WERI-Rb-1 (cell line): ENCODE data around the gene VN1R5.
"Not testable (repeated sequence)": the region's sequence is repeated elsewhere in the genome, so short reads cannot be mapped to it uniquely, and the experiment has no call there.

ENCODE experiments used
- DNase-seq: peaks from one replicate; pipeline ENCODE4 v3.0.0-alpha.2; 2020
- H3K27ac ChIP-seq: fragments of 250-450 bp; sonication (Bioruptor Pico); 2 replicates; pipeline ENCODE4 v1.5.1; 2020; ENCODE audit warnings: mild to moderate bottlenecking, moderate library complexity
- H3K27me3 ChIP-seq: fragments of 250-450 bp; sonication (Bioruptor Pico); 2 replicates; pipeline ENCODE4 v1.5.1; 2021; ENCODE audit warnings: mild to moderate bottlenecking, low read depth, moderate library complexity; ENCODE audit not compliant: insufficient read depth, severe bottlenecking
- H3K36me3 ChIP-seq: fragments of 250-450 bp; sonication (Bioruptor Pico); 2 replicates; pipeline ENCODE4 v1.5.1; 2020; ENCODE audit warnings: mild to moderate bottlenecking, moderate library complexity
- H3K4me3 ChIP-seq: 2 replicates; pipeline ENCODE4 v1.5.1; 2011; ENCODE audit warnings: low read depth, mild to moderate bottlenecking, control low read depth, low read length
- H3K9me3 ChIP-seq: fragments of 250-450 bp; sonication (Bioruptor Pico); 2 replicates; pipeline ENCODE4 v1.5.1; 2021; ENCODE audit warnings: mild to moderate bottlenecking, moderate library complexity; ENCODE audit not compliant: severe bottlenecking
- CTCF ChIP-seq: IDR thresholded peaks from 2 replicates; pipeline ENCODE4 v1.5.1; 2011; ENCODE audit warnings: low read depth, mild to moderate bottlenecking, control low read depth, inconsistent platforms, low read length

Gene VN1R5

GRCh38 chr1:247255772-247256171, at the start of gene VN1R5:
Gene VN1R5 (plus strand): TSS chr1:247256072.
- H3K36me3 ChIP-seq, DNase-seq, H3K4me3 ChIP-seq, H3K27me3 ChIP-seq, H3K27ac ChIP-seq, H3K9me3 ChIP-seq: not testable (repeated sequence)

GRCh38 chr1:247209396-247209795, 46.5 kb upstream of the VN1R5 start:
- Histone ChIP-seq H3K27ac (no peak overlapping the region), H3K9me3 (no peaks in the 10 kb centered on the region), H3K27me3 (no peaks in the 10 kb centered on the region), H3K4me3 (no peak overlapping the region), H3K36me3 (peaks cover 10% of the 10 kb centered on the region; the same call in 1 of the 2 replicates)
- no peak for DNase-seq
- TF ChIP-seq CTCF: no peak

DNA sequence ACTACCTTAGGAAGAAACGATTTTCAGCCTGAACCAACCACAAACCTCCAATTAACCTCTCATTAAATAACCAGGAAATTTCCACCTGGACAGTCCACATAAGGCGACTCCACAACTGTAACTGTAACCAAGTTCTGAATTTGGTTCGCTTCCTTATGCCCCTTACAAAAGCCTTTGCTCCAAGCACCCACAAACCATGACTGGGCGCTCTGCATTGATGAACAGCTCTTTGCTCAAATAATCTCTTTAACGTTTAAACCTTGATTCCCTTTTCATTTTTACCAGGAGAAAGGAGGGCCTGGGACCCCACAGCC, 45.9 kb upstream of the VN1R5 start:
- TF ChIP-seq CTCF: no peak
- peak overlapping the region; percentile 90 for H3K4me3 ChIP-seq
- no peak for DNase-seq
- peaks cover 10% of the 10 kb centered on the region; the same call in 1 of the 2 replicates for H3K36me3 ChIP-seq
- no peaks in the 10 kb centered on the region for H3K9me3 ChIP-seq
- H3K27ac ChIP-seq: peak overlapping the region; percentile 57
- no peaks in the 10 kb centered on the region for H3K27me3 ChIP-seq

GRCh38 chr1:247210376-247211117, 45.3 kb upstream of the VN1R5 start:
- DNase-seq: peak; percentile 99
- H3K27ac ChIP-seq: peak overlapping the region; percentile 57
- TF ChIP-seq CTCF: 0 out of 2 replicates have a peak, but pooled peaks have one; percentile 0
- no peaks in the 10 kb centered on the region for H3K27me3 ChIP-seq
- H3K9me3 ChIP-seq: no peaks in the 10 kb centered on the region
- peak overlapping the region; percentile 90 for H3K4me3 ChIP-seq
- peaks cover 10% of the 10 kb centered on the region; the same call in 1 of the 2 replicates for H3K36me3 ChIP-seq

DNA sequence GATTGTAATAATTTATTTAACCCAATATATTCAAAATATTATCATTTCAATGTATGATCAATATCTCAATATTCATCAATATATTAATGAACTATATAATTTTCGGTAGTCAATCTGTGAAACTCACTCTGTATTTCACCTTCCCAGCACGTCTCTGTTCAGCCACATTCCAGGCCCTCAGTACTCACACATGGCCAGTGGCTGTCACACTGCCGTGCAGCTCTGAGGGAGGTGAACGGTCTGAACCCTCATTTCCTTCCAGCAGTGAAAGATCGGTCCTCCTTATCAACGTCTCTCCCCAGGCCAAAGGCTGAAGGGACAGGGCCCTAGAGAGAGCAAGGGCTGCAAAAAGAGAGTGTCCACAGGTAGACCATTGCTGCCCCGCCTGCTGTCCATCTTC, 44.5 kb upstream of the VN1R5 start:
- Histone ChIP-seq H3K9me3 (no peaks in the 10 kb centered on the region), H3K27ac (no peak overlapping the region), H3K4me3 (no peak overlapping the region), H3K27me3 (no peaks in the 10 kb centered on the region), H3K36me3 (peaks cover 6% of the 10 kb centered on the region; the same call in 1 of the 2 replicates)
- no peak for DNase-seq
- no peak for TF ChIP-seq CTCF

- H3K9me3 ChIP-seq: no peaks in the 10 kb centered on the region
- H3K36me3 ChIP-seq: peaks cover 4% of the 10 kb centered on the region; the same call in 1 of the 2 replicates
- H3K27ac ChIP-seq: no peak overlapping the region
- no peak overlapping the region for H3K4me3 ChIP-seq
- TF ChIP-seq CTCF: no peak
- no peak for DNase-seq
- H3K27me3 ChIP-seq: no peaks in the 10 kb centered on the region
Measured at GRCh38 chr1:247212012-247212411, 43.9 kb upstream of the VN1R5 start.
